CD14-positive monocyte (primary cell): ENCODE measurements around the gene PCDHB6. TPM values are rescaled to one million over a fixed set of nuclear protein-coding genes. Genes with fewer than 3 reads are reported as not detected.
"Not testable (repeated sequence)": the region's sequence is repeated elsewhere in the genome, so short reads cannot be mapped to it uniquely, and the experiment has no call there.

Experiments
- DNase-seq, 3 donors: peaks; one replicate each; pipeline ENCODE4 v3.0.0-alpha.2; 2011 to 2022
- H2AFZ ChIP-seq: 2 replicates; pipeline ENCODE4 v1.6.0; 2012; ENCODE audit warnings: mild to moderate bottlenecking, low read depth, low read length, inconsistent platforms; ENCODE audit not compliant: insufficient read depth, poor library complexity, severe bottlenecking
- H3K27ac ChIP-seq, 2 donors: 1 replicate in 1 of 2; 2 replicates in 1 of 2; pipeline ENCODE4 v1.5.1; 2012 to 2013; ENCODE audit warnings: low read length in 2 of 2, control low read depth in 1 of 2, inconsistent platforms in 1 of 2, low read depth in 1 of 2, mild to moderate bottlenecking in 1 of 2
- H3K27me3 ChIP-seq, 2 donors: one replicate each; pipeline versions ENCODE4 v1.6.0 to v1.6.1; 2011 to 2013; ENCODE audit warnings: low read length in 2 of 2; ENCODE audit not compliant: control insufficient read depth in 2 of 2, insufficient read depth in 2 of 2
- H3K36me3 ChIP-seq, 2 donors: replicated peaks in 1 of 2; 1 replicate in 1 of 2; 2 replicates in 1 of 2; pipeline versions ENCODE4 v1.5.1 to v1.6.1; 2012 to 2013; ENCODE audit warnings: low read length in 2 of 2, control low read depth in 1 of 2, inconsistent platforms in 1 of 2, mild to moderate bottlenecking in 1 of 2; ENCODE audit not compliant: insufficient read depth in 2 of 2, control insufficient read depth in 1 of 2
- H3K4me1 ChIP-seq, 2 donors: 1 replicate in 1 of 2; 2 replicates in 1 of 2; pipeline versions ENCODE4 v1.5.1 to v1.6.1; 2012 to 2013; ENCODE audit warnings: low read length in 2 of 2, control low read depth in 1 of 2, inconsistent platforms in 1 of 2, mild to moderate bottlenecking in 1 of 2, moderate library complexity in 1 of 2; ENCODE audit not compliant: insufficient read depth in 2 of 2, control insufficient read depth in 1 of 2
- H3K4me2 ChIP-seq: replicated peaks from 2 replicates; pipeline ENCODE3; 2012; ENCODE audit warnings: low read length, moderate library complexity, mild to moderate bottlenecking; ENCODE audit not compliant: poor library complexity, severe bottlenecking; ENCODE audit errors: extremely low read depth
- H3K4me3 ChIP-seq, 3 experiments: fragments of 200-600 bp in 1 of 3; sonication (generic) in 1 of 3; replicated peaks in 1 of 3; 1 replicate in 2 of 3; 2 replicates in 1 of 3; pipeline ENCODE4 v1.5.1; 2011 to 2013; ENCODE audit warnings: low read length in 3 of 3, mild to moderate bottlenecking in 3 of 3, control low read depth in 2 of 3, low read depth in 2 of 3, inconsistent platforms in 1 of 3, moderate library complexity in 1 of 3
- H3K79me2 ChIP-seq: 2 replicates; pipeline ENCODE4 v1.6.0; 2012; ENCODE audit warnings: mild to moderate bottlenecking, control low read depth, inconsistent platforms, low read length, moderate library complexity; ENCODE audit not compliant: insufficient read depth
- H3K9ac ChIP-seq: 2 replicates; pipeline ENCODE4 v1.6.0; 2017; ENCODE audit warnings: low read length, mild to moderate bottlenecking; ENCODE audit not compliant: insufficient read depth, poor library complexity, severe bottlenecking
- H3K9me3 ChIP-seq, 2 donors: replicated peaks in 1 of 2; 1 replicate in 1 of 2; 2 replicates in 1 of 2; pipeline versions ENCODE4 v1.5.1 to v1.6.1; 2012 to 2013; ENCODE audit warnings: low read length in 2 of 2, control low read depth in 1 of 2; ENCODE audit not compliant: control insufficient read depth in 1 of 2, insufficient read depth in 1 of 2
- H4K20me1 ChIP-seq: 2 replicates; pipeline ENCODE4 v1.6.0; 2012; ENCODE audit warnings: mild to moderate bottlenecking, low read length, control low read depth, moderate library complexity; ENCODE audit not compliant: insufficient read depth
- H3K27ac Mint-ChIP-seq, 7 donors: one replicate each; pipeline ENCODE4 v1.8.0; 2020; ENCODE audit warnings: mild to moderate bottlenecking in 7 of 7, mixed read lengths in 7 of 7, moderate library complexity in 6 of 7, inconsistent platforms in 2 of 7
- H3K27me3 Mint-ChIP-seq, 3 donors: one replicate each; pipeline ENCODE4 v1.8.0; 2021 to 2022; ENCODE audit warnings: low read depth in 3 of 3, mild to moderate bottlenecking in 3 of 3, mixed read lengths in 3 of 3, moderate library complexity in 3 of 3, inconsistent platforms in 1 of 3
- H3K36me3 Mint-ChIP-seq, 2 donors: one replicate each; pipeline ENCODE4 v1.8.0; 2020; ENCODE audit warnings: mixed read lengths in 2 of 2, inconsistent platforms in 1 of 2, mild to moderate bottlenecking in 1 of 2
- H3K4me1 Mint-ChIP-seq: one replicate; pipeline ENCODE4 v1.8.0; 2020; ENCODE audit warnings: mild to moderate bottlenecking, mixed read lengths
- H3K4me3 Mint-ChIP-seq, 2 donors: one replicate each; pipeline ENCODE4 v1.8.0; 2020; ENCODE audit warnings: mild to moderate bottlenecking in 2 of 2, mixed read lengths in 2 of 2, moderate library complexity in 1 of 2
- H3K9me3 Mint-ChIP-seq, 7 donors: one replicate each; pipeline ENCODE4 v1.8.0; 2020 to 2022; ENCODE audit warnings: mixed read lengths in 7 of 7, mild to moderate bottlenecking in 6 of 7, moderate library complexity in 6 of 7, inconsistent platforms in 2 of 7
- CTCF ChIP-seq: fragments of 200-600 bp; IDR thresholded peaks from one replicate; pipeline ENCODE4 v1.8.0; 2022; ENCODE audit warnings: antibody characterized with exemption, mild to moderate bottlenecking
- WGBS: methylation state at CpG from one replicate; pipeline ENCODE4 v1.1.5; 2013; ENCODE audit warnings: missing lambda C conversion rate; ENCODE audit not compliant: insufficient coverage; 5-methylcytosine and 5-hydroxymethylcytosine counted together
- intact Hi-C, 2 donors: fragments of 100-400 bp; cut with micrococcal nuclease; formaldehyde crosslinking; loops; one replicate each; pipeline versions ENCODE4 v1.15.0 to v1.15.1; 2023
- polyA plus RNA-seq, 3 donors: library from polyadenylated mRNA; depleted of rRNA in 1 of 3; unstranded in 2 of 3; stranded (reverse) in 1 of 3; fragments of 300-500 nt in 2 of 3; fragments of >200 nt in 1 of 3; fragmentation: Illumina TruSeq in 2 of 3; gene quantifications; 1 replicate in 2 of 3; 2 replicates in 1 of 3; pipeline ENCODE4 v1.2.3, GENCODE V29; 2012 to 2021

PCDHB6 gene
- polyA plus RNA-seq, 3 donors = not detected

GRCh38 chr5:141175933-141176332, 26.1 kb downstream of the PCDHB6 start:
- Mint-ChIP-seq H3K36me3 (peaks cover 0 to 2% of the 10 kb centered on the region in 2 donors), H3K4me3 (no peak overlapping the region), H3K27me3 (peaks cover 2 to 15% (median 10%) of the 10 kb centered on the region in 3 donors), H3K27ac (no peak overlapping the region), H3K4me1 (no peaks in the 10 kb centered on the region), H3K9me3 (peaks cover 23 to 39% (median 32%) of the 10 kb centered on the region in 7 donors)
- no peak for TF ChIP-seq CTCF
- Histone ChIP-seq H3K27ac (no peak overlapping the region), H3K36me3 (no peaks in the 10 kb centered on the region), H3K9ac (no peak overlapping the region), H3K9me3 (peaks cover 47 to 66% of the 10 kb centered on the region in 2 donors), H3K4me1 (no peaks in the 10 kb centered on the region), H3K4me2 (no peak overlapping the region), H2AFZ (no peak overlapping the region), H3K4me3 (no peak overlapping the region), H4K20me1 (no peaks in the 10 kb centered on the region), H3K27me3 (peaks cover 8 to 9% of the 10 kb centered on the region in 2 donors), H3K79me2 (no peaks in the 10 kb centered on the region)
- DNase-seq = no peak
- no CpG with 5 or more reads among the region's 1 CpG for WGBS
- intact Hi-C loops = no loop called here

GRCh38 chr5:141177577-141178191, 27.8 kb downstream of the PCDHB6 start, which contains the start of gene PCDHB8:
Gene PCDHB8, plus strand, starts transcription at chr5:141177790. Its CDS starts 245 bp downstream, at chr5:141178035.
- H3K9ac ChIP-seq, intact Hi-C loops, H3K79me2 ChIP-seq, H3K36me3 Mint-ChIP-seq, H3K4me3 Mint-ChIP-seq, H3K27ac ChIP-seq, H3K27ac Mint-ChIP-seq, H4K20me1 ChIP-seq, H3K4me2 ChIP-seq, H3K4me3 ChIP-seq, H3K36me3 ChIP-seq, H3K4me1 ChIP-seq, H3K4me1 Mint-ChIP-seq, DNase-seq, H2AFZ ChIP-seq: not testable (repeated sequence)
- Histone ChIP-seq H3K9me3 (peaks cover 53 to 69% of the 10 kb centered on the region in 2 donors), H3K27me3 (peaks cover 8 to 14% of the 10 kb centered on the region in 2 donors)
- Mint-ChIP-seq H3K9me3 (peaks cover 18 to 39% (median 38%) of the 10 kb centered on the region in 7 donors), H3K27me3 (peaks cover 2 to 21% (median 10%) of the 10 kb centered on the region in 3 donors)
- no CpG with 5 or more reads among the region's 18 CpGs for WGBS

GRCh38 chr5:141179371-141179770, 29.5 kb downstream of the PCDHB6 start:
- H3K4me3 Mint-ChIP-seq, H3K4me1 ChIP-seq, H3K36me3 ChIP-seq, H3K4me3 ChIP-seq, H3K36me3 Mint-ChIP-seq, H2AFZ ChIP-seq, H4K20me1 ChIP-seq, H3K79me2 ChIP-seq, H3K4me2 ChIP-seq, H3K9ac ChIP-seq, intact Hi-C loops, DNase-seq, H3K4me1 Mint-ChIP-seq, H3K27ac ChIP-seq, H3K27ac Mint-ChIP-seq: not testable (repeated sequence)
- Mint-ChIP-seq H3K9me3 (peaks cover 14 to 35% (median 32%) of the 10 kb centered on the region in 7 donors), H3K27me3 (peaks cover 2 to 25% (median 9%) of the 10 kb centered on the region in 3 donors)
- Histone ChIP-seq H3K9me3 (peaks cover 46 to 65% of the 10 kb centered on the region in 2 donors), H3K27me3 (peaks cover 8 to 16% of the 10 kb centered on the region in 2 donors)
- 52% methylated on average over 8 of the region's 39 CpGs for WGBS

- H3K79me2 ChIP-seq, DNase-seq, H3K36me3 Mint-ChIP-seq, H3K36me3 ChIP-seq, H3K4me1 Mint-ChIP-seq, H3K4me2 ChIP-seq, H3K4me1 ChIP-seq, H4K20me1 ChIP-seq, H3K27ac Mint-ChIP-seq, H2AFZ ChIP-seq, H3K27ac ChIP-seq, H3K4me3 Mint-ChIP-seq, H3K9ac ChIP-seq, intact Hi-C loops, H3K4me3 ChIP-seq: not testable (repeated sequence)
- H3K9me3 Mint-ChIP-seq = peaks cover 14 to 38% (median 31%) of the 10 kb centered on the region in 7 donors
- H3K27me3 Mint-ChIP-seq = peaks cover 4 to 28% (median 12%) of the 10 kb centered on the region in 3 donors
- Histone ChIP-seq H3K27me3 (peaks cover 8 to 20% of the 10 kb centered on the region in 2 donors), H3K9me3 (peaks cover 45 to 60% of the 10 kb centered on the region in 2 donors)
- WGBS = 34% methylated on average over 16 of the region's 32 CpGs
Observed at GRCh38 chr5:141179876-141180275, 30.0 kb downstream of the PCDHB6 start.
